CD4-positive, alpha-beta memory T cell (primary cell): ENCODE results near the gene STX8. TPM values are rescaled to one million over a fixed set of nuclear protein-coding genes. Genes with fewer than 3 reads are reported as not detected.

Experiments
- CTCF ChIA-PET: fragments of 350-600 bp; sonication (Branson Sonifier 250); formaldehyde crosslinking; loops from one replicate; lab custom pipeline; 2021; ENCODE audit warnings: inconsistent platforms; ENCODE audit not compliant: partially characterized antibody; lab: Charles Lee
- POLR2A ChIA-PET: fragments of 350-600 bp; sonication (Branson Sonifier 250); formaldehyde crosslinking; loops from one replicate; lab custom pipeline; 2021; ENCODE audit not compliant: partially characterized antibody; lab: Charles Lee
- DNase-seq, 5 donors: peaks; one replicate each; pipeline versions ENCODE4 v3.0.0 to v3.0.0-alpha.2; 2020 to 2022; ENCODE audit warnings: mixed read lengths in 1 of 5
- H3K27ac ChIP-seq: one replicate; pipeline ENCODE4 v1.7.0; 2013; ENCODE audit warnings: low read depth, low read length
- H3K27me3 ChIP-seq: 2 replicates; pipeline ENCODE4 v1.7.0; 2013; ENCODE audit warnings: mild to moderate bottlenecking, low read length, moderate library complexity; ENCODE audit not compliant: insufficient read depth
- H3K36me3 ChIP-seq: 2 replicates; pipeline ENCODE4 v1.7.0; 2013; ENCODE audit warnings: mild to moderate bottlenecking, low read length, moderate library complexity; ENCODE audit not compliant: insufficient read depth
- H3K4me1 ChIP-seq: 2 replicates; pipeline ENCODE4 v1.7.0; 2013; ENCODE audit warnings: mild to moderate bottlenecking, low read length, moderate library complexity; ENCODE audit not compliant: insufficient read depth
- H3K4me3 ChIP-seq, 2 donors: one replicate each; pipeline ENCODE4 v1.7.0; 2013; ENCODE audit warnings: low read length in 2 of 2, mild to moderate bottlenecking in 1 of 2
- H3K9me3 ChIP-seq, 2 donors: one replicate each; pipeline ENCODE4 v1.7.0; 2013; ENCODE audit warnings: low read length in 2 of 2, control low read depth in 1 of 2; ENCODE audit not compliant: control insufficient read depth in 1 of 2
- H3K27ac Mint-ChIP-seq, 7 donors: one replicate each; pipeline ENCODE4 v1.8.0; 2020 to 2021; ENCODE audit warnings: mixed read lengths in 7 of 7, mild to moderate bottlenecking in 6 of 7, inconsistent platforms in 3 of 7, moderate library complexity in 3 of 7
- H3K27me3 Mint-ChIP-seq, 2 donors: one replicate each; pipeline ENCODE4 v1.8.0; 2020 to 2021; ENCODE audit warnings: mixed read lengths in 2 of 2
- H3K36me3 Mint-ChIP-seq, 2 donors: one replicate each; pipeline ENCODE4 v1.8.0; 2020 to 2021; ENCODE audit warnings: mixed read lengths in 2 of 2, inconsistent platforms in 1 of 2, mild to moderate bottlenecking in 1 of 2
- H3K4me1 Mint-ChIP-seq, 4 donors: one replicate each; pipeline ENCODE4 v1.8.0; 2020 to 2021; ENCODE audit warnings: mixed read lengths in 4 of 4, mild to moderate bottlenecking in 1 of 4
- H3K4me3 Mint-ChIP-seq, 8 donors: one replicate each; pipeline ENCODE4 v1.8.0; 2020 to 2021; ENCODE audit warnings: mixed read lengths in 8 of 8, mild to moderate bottlenecking in 7 of 8, moderate library complexity in 6 of 8, inconsistent platforms in 3 of 8
- H3K9me3 Mint-ChIP-seq, 8 donors: one replicate each; pipeline ENCODE4 v1.8.0; 2020 to 2021; ENCODE audit warnings: mixed read lengths in 8 of 8, mild to moderate bottlenecking in 5 of 8, inconsistent platforms in 3 of 8, moderate library complexity in 1 of 8
- intact Hi-C: fragments of 100-400 bp; cut with micrococcal nuclease; formaldehyde crosslinking; loops from one replicate; pipeline ENCODE4 v1.15.1; 2023
- polyA plus RNA-seq, 2 donors: library from polyadenylated mRNA; unstranded; fragments of 300-500 nt; fragmentation: Illumina TruSeq; gene quantifications; one replicate each; pipeline ENCODE4 v1.2.3, GENCODE V29; 2021
- total RNA-seq, 2 experiments: library from RNA; stranded (reverse); gene quantifications; one replicate each; pipeline ENCODE4 v1.2.3, GENCODE V29; 2021

Gene STX8
- total and polyA plus RNA-seq, 4 experiments from 2014 or later, result 54.2 to 206 (median 108) TPM

DNA sequence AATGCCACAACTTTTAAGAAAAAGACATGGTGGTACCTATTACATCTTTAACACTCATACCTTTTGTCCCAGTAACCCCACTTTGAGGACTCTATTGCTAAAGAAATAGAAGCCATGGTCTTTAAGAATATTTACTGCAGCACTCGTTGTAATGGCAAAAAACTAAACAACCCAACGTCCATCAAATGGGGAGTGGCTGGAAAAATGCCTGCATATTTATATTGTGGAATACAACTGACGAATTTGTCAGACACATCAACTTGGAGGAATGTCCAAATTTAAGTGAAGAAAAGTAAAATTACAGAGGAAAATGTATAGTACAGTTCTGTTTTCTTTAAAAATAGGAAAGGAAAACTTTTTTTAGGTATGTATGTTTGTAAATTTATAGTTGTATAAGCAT, 47.8 kb downstream of the STX8 start:
- DNase-seq, result no peak
- intact Hi-C loops, result no loop called here
- Histone ChIP-seq H3K36me3 (no peaks in the 10 kb centered on the region), H3K4me3 (no peak overlapping the region), H3K9me3 (no peaks in the 10 kb centered on the region), H3K27ac (no peak overlapping the region), H3K4me1 (no peaks in the 10 kb centered on the region), H3K27me3 (no peaks in the 10 kb centered on the region)
- H3K36me3 Mint-ChIP-seq, result peaks cover 3 to 9% of the 10 kb centered on the region in 2 donors
- ChIA-PET POLR2A (no interaction called here), CTCF (no interaction called here)
- no peaks in the 10 kb centered on the region for H3K27me3 Mint-ChIP-seq
- no peak overlapping the region for H3K27ac Mint-ChIP-seq
- no peaks in the 10 kb centered on the region for H3K9me3 Mint-ChIP-seq
- H3K4me1 Mint-ChIP-seq, result peaks cover 0 to 6% (median 0%) of the 10 kb centered on the region in 4 donors
- no peak overlapping the region for H3K4me3 Mint-ChIP-seq

GRCh38 chr17:9522074-9522473, 53.5 kb downstream of the STX8 start:
- no peak overlapping the region for H3K4me3 Mint-ChIP-seq
- no peaks in the 10 kb centered on the region for H3K9me3 Mint-ChIP-seq
- POLR2A ChIA-PET, result no interaction called here
- no peaks in the 10 kb centered on the region for H3K27me3 Mint-ChIP-seq
- no peak overlapping the region for H3K27ac Mint-ChIP-seq
- intact Hi-C loops, result loop anchor here (1.0 to 5.0 kb wide), 2 partner anchors 119 to 530 kb away; no protein-coding TSS in a partner anchor
- H3K4me1 Mint-ChIP-seq, result peaks cover 13 to 25% (median 23%) of the 10 kb centered on the region in 4 donors
- H3K27ac ChIP-seq, result no peak overlapping the region
- peaks cover 0 to 1% of the 10 kb centered on the region in 2 donors for H3K36me3 Mint-ChIP-seq
- H3K36me3 ChIP-seq, result no peaks in the 10 kb centered on the region
- CTCF ChIA-PET, result interaction anchor here (0.7 to 1.8 kb wide), 11 partner anchors 9 to 524 kb away, joined by 3 to 7 read pairs (median 3); partner anchors contain the start of gene CFAP52
- peaks cover 11% of the 10 kb centered on the region for H3K4me1 ChIP-seq
- H3K27me3 ChIP-seq, result no peaks in the 10 kb centered on the region
- DNase-seq, result peak in 4 of 5 donors; percentile 3 to 26 (median 17)
- H3K4me3 ChIP-seq, result no peak overlapping the region
- no peaks in the 10 kb centered on the region for H3K9me3 ChIP-seq

DNA sequence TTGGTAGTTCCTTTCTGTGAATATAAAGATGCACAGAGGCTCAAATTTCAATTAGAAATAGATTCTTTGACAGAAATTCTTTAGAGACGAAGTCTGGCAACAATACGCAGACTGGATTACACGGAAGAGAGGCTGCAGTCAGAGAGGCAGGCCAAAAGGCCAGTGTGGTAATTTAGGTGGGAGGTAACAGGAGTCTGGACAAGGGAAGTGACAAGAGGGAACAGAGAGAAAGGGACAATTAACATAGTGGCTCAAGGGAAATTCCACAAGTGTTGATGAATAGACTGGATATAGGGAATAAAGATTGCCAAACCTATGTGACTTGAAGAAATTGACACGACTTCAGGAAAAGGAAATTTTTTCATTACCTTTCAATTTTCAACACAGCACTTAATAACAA, 54.6 kb downstream of the STX8 start:
- Mint-ChIP-seq H3K27me3 (no peaks in the 10 kb centered on the region), H3K4me1 (peaks cover 17 to 29% (median 27%) of the 10 kb centered on the region in 4 donors), H3K36me3 (peaks cover 0 to 1% of the 10 kb centered on the region in 2 donors), H3K27ac (peak overlapping the region in 1 of 7 donors; percentile 13), H3K4me3 (no peak overlapping the region), H3K9me3 (no peaks in the 10 kb centered on the region)
- H3K9me3 ChIP-seq, result no peaks in the 10 kb centered on the region
- no peak for DNase-seq
- POLR2A ChIA-PET, result no interaction called here
- no peak overlapping the region for H3K27ac ChIP-seq
- no peak overlapping the region for H3K4me3 ChIP-seq
- no peaks in the 10 kb centered on the region for H3K27me3 ChIP-seq
- no peaks in the 10 kb centered on the region for H3K36me3 ChIP-seq
- intact Hi-C loops, result loop anchor here (5.0 kb wide), 1 partner anchor 529 kb away; no protein-coding TSS in a partner anchor
- CTCF ChIA-PET, result interaction anchor here (1.2 to 1.8 kb wide), 2 partner anchors 10 to 11 kb away, joined by 3 to 4 read pairs; no protein-coding TSS in a partner anchor
- peaks cover 19% of the 10 kb centered on the region for H3K4me1 ChIP-seq

DNA sequence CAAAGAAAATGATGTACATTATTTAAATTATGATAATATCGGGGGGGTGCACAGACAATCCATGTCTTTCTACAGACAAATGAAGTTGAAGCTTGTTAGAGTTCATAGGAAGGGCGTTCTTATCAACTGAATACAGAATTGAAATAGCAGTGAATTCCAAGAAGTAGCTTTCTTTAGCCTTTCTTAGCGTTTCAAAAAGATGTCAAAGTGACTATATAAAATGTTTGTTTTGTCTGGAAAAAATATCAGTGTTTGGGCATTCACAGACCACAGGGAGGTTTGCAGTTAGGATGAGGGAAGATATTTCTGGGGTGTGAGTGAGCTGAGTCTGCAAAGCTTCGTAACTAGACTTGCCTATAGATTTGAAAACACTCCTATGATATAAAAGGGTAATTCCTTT, 55.0 kb downstream of the STX8 start:
- H3K9me3 ChIP-seq, result no peaks in the 10 kb centered on the region
- Mint-ChIP-seq H3K27ac (peak overlapping the region in 2 of 7 donors; percentile 13 to 20), H3K36me3 (peaks cover 0 to 1% of the 10 kb centered on the region in 2 donors), H3K27me3 (no peaks in the 10 kb centered on the region), H3K4me3 (no peak overlapping the region), H3K4me1 (peaks cover 17 to 29% (median 27%) of the 10 kb centered on the region in 4 donors), H3K9me3 (no peaks in the 10 kb centered on the region)
- no peaks in the 10 kb centered on the region for H3K36me3 ChIP-seq
- H3K4me3 ChIP-seq, result no peak overlapping the region
- POLR2A ChIA-PET, result no interaction called here
- intact Hi-C loops, result loop anchor here (5.0 kb wide), 1 partner anchor 528 kb away; no protein-coding TSS in a partner anchor
- CTCF ChIA-PET, result interaction anchor here (1.2 kb wide), 2 partner anchors 11 to 115 kb away, joined by 3 read pairs; no protein-coding TSS in a partner anchor
- DNase-seq, result no peak
- H3K27me3 ChIP-seq, result no peaks in the 10 kb centered on the region
- peaks cover 19% of the 10 kb centered on the region for H3K4me1 ChIP-seq
- H3K27ac ChIP-seq, result no peak overlapping the region

DNA sequence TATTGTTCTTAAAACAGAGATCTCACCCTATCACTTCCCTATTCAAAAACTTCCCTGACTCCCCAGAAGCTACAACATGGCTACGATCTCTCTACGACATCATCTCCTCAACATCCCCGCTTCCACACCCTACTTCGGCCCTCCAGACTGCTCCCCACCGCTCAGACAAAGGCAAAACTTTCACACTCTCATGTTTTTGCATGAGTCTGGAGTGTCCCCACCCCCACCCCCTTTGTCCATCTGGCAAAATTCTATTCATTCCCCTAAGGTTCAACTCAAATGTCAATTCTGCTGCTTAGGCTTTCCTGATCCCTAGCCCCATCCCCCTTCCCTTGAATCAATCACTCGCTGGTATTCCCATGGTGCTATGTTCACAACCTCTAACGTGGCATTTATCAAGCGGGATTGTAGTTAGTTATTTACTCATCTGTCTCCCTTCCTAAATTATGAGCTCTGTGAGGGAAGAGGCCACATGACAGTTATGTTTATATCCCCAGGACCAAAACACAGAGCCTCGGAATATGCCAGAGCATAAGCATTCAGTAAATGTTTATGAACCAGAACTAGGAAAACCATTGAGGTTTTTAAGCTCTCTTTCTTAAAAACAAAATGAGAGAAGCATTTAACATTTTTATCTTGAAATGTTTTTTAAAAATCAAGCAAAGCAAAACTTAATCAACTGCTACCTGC, 55.9 kb downstream of the STX8 start:
- Histone ChIP-seq H3K27me3 (no peaks in the 10 kb centered on the region), H3K36me3 (no peaks in the 10 kb centered on the region), H3K9me3 (no peaks in the 10 kb centered on the region), H3K27ac (no peak overlapping the region), H3K4me1 (peaks cover 19% of the 10 kb centered on the region), H3K4me3 (no peak overlapping the region)
- peaks cover 18 to 29% (median 26%) of the 10 kb centered on the region in 4 donors for H3K4me1 Mint-ChIP-seq
- no peaks in the 10 kb centered on the region for H3K9me3 Mint-ChIP-seq
- H3K4me3 Mint-ChIP-seq, result no peak overlapping the region
- DNase-seq, result no peak
- peak overlapping the region in 4 of 7 donors; percentile 58 to 67 (median 64) for H3K27ac Mint-ChIP-seq
- H3K36me3 Mint-ChIP-seq, result peaks cover 0 to 1% of the 10 kb centered on the region in 2 donors
- CTCF ChIA-PET, result interaction anchor here (1.2 kb wide), 2 partner anchors 12 to 114 kb away, joined by 3 read pairs; no protein-coding TSS in a partner anchor
- intact Hi-C loops, result loop anchor here (5.0 kb wide), 1 partner anchor 527 kb away; no protein-coding TSS in a partner anchor
- POLR2A ChIA-PET, result no interaction called here
- no peaks in the 10 kb centered on the region for H3K27me3 Mint-ChIP-seq

- Histone ChIP-seq H3K36me3 (no peaks in the 10 kb centered on the region), H3K9me3 (no peaks in the 10 kb centered on the region), H3K27ac (no peak overlapping the region), H3K27me3 (no peaks in the 10 kb centered on the region), H3K4me3 (no peak overlapping the region), H3K4me1 (peaks cover 19% of the 10 kb centered on the region)
- CTCF ChIA-PET, result no interaction called here
- DNase-seq, result peak in 3 of 5 donors; percentile 14 to 26 (median 21)
- intact Hi-C loops, result no loop called here
- H3K4me1 Mint-ChIP-seq, result peaks cover 18 to 33% (median 25%) of the 10 kb centered on the region in 4 donors
- H3K27ac Mint-ChIP-seq, result peak overlapping the region in 3 of 7 donors; percentile 23 to 47 (median 29)
- POLR2A ChIA-PET, result no interaction called here
- H3K9me3 Mint-ChIP-seq, result no peaks in the 10 kb centered on the region
- peak overlapping the region in 1 of 8 donors; percentile 32 for H3K4me3 Mint-ChIP-seq
- H3K36me3 Mint-ChIP-seq, result peaks cover 0 to 15% of the 10 kb centered on the region in 2 donors
- H3K27me3 Mint-ChIP-seq, result no peaks in the 10 kb centered on the region
Measured at GRCh38 chr17:9517396-9517795, 58.2 kb downstream of the STX8 start.

- H3K36me3 ChIP-seq, result no peaks in the 10 kb centered on the region
- peaks cover 0 to 6% of the 10 kb centered on the region in 2 donors for H3K9me3 ChIP-seq
- H3K36me3 Mint-ChIP-seq, result peaks cover 16 to 44% of the 10 kb centered on the region in 2 donors
- ChIA-PET POLR2A (no interaction called here), CTCF (interaction anchor here (1.2 kb wide), 2 partner anchors 9 to 515 kb away, joined by 3 read pairs; no protein-coding TSS in a partner anchor)
- peaks cover 24 to 49% (median 29%) of the 10 kb centered on the region in 4 donors for H3K4me1 Mint-ChIP-seq
- no peak overlapping the region for H3K27ac Mint-ChIP-seq
- no peaks in the 10 kb centered on the region for H3K27me3 ChIP-seq
- DNase-seq, result no peak
- peaks cover 19% of the 10 kb centered on the region for H3K4me1 ChIP-seq
- H3K4me3 Mint-ChIP-seq, result no peak overlapping the region
- no peak overlapping the region for H3K4me3 ChIP-seq
- H3K9me3 Mint-ChIP-seq, result peaks cover 0 to 33% (median 21%) of the 10 kb centered on the region in 8 donors
- no peak overlapping the region for H3K27ac ChIP-seq
- intact Hi-C loops, result no loop called here
- no peaks in the 10 kb centered on the region for H3K27me3 Mint-ChIP-seq
Measured at GRCh38 chr17:9513266-9513665, 62.4 kb downstream of the STX8 start.
